ENCODE results near the gene FCHSD1.

FCHSD1 gene

DNA sequence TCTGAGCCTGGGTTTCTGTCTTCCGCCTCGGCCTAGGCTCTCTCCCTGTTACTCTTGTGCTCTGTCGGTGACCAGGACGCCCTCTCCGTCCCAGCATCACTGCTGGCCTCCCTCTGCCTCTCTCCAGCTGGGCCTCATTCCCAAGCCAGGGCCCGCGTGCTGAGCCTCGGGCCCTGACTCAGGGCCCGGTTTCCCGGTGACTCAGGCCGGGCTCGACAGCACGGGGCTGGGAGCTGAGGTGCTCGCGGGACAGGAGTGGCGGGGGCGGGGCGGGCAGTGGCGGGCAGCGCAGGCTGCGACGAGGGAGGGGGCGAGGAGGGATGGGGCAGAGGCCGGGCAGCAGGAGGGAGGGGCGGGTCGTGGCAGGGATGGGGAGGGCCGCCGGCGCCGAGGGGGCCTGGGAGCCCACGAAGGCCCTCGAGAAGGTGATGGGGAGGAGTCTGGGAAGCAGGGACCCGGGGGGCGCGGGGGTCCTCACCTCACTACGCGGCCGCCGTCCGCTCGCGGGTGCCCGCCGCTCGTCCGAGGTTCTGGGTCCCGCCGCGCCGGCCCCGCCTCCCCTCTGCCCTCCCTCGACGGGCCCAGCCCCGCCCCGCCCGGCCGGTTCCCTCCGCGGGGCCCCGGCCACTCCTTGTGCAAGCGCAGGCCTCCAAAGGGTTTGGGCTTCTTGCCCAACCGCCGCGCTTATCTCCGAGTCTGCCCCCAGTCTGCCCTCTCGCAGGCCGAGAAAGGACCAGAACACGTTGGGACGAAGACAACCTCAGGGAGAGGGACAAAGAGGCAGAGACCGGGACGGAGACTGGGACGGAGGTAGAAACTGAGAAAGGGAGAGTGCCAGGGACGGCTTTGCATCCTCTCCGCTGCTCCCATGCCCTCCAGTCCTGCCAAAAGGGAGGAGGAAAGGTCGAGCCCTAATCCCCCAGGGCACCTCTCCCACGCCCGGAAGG lies 30.8 kb upstream of the FCHSD1 start, which contains the start of gene ARAP3:
ARAP3 (minus strand) TSS at position 536 of the 947 bp plus-strand sequence. CDS start 1,744 bp downstream, outside the sequence.
- TF ChIP-seq, protein P1, sequence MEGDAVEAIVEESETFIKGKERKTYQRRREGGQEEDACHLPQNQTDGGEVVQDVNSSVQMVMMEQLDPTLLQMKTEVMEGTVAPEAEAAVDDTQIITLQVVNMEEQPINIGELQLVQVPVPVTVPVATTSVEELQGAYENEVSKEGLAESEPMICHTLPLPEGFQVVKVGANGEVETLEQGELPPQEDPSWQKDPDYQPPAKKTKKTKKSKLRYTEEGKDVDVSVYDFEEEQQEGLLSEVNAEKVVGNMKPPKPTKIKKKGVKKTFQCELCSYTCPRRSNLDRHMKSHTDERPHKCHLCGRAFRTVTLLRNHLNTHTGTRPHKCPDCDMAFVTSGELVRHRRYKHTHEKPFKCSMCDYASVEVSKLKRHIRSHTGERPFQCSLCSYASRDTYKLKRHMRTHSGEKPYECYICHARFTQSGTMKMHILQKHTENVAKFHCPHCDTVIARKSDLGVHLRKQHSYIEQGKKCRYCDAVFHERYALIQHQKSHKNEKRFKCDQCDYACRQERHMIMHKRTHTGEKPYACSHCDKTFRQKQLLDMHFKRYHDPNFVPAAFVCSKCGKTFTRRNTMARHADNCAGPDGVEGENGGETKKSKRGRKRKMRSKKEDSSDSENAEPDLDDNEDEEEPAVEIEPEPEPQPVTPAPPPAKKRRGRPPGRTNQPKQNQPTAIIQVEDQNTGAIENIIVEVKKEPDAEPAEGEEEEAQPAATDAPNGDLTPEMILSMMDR (IDR thresholded peaks at IDR 0.05; ENCODE audit: low read depth, low read length) = no peak
- peak within 1 kb of the TSS; percentile 49 for H3K4me3 ChIP-seq (ENCODE audit: low read depth, low read length)

GRCh38 chr5:141681295-141681694 lies 30.1 kb upstream of the FCHSD1 start:
- TF ChIP-seq, protein P1 (IDR thresholded peaks at IDR 0.05; ENCODE audit: low read depth, low read length) = no peak
- H3K4me3 ChIP-seq (ENCODE audit: low read depth, low read length) = peak overlapping the region; percentile 49

DNA sequence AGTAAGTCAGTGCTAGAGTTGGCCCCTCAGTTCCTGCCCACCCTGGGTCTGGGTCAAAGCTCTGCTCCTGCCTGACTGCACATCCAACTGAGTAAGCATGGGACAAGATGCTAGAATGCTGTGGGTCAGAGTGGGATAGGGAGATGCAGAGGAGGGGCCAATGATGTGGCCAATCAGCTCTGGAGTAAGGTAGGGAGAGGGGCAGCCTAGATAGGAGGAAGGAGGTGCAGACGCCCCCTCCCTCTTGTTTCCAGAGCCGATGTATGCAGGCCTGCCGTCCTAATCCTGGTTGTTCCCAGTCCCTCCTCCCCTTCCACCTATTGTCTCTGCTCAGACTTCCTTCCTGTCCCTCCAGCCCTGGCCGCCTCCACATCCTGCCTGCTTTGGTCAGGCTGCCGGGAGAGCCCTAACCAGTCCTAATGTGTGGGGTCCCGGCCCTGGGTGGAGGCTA lies 29.6 kb upstream of the FCHSD1 start:
- H3K4me3 ChIP-seq (ENCODE audit: low read depth, low read length) = peak overlapping the region; percentile 49
- TF ChIP-seq, protein P1 (IDR thresholded peaks at IDR 0.05; ENCODE audit: low read depth, low read length) = no peak

DNA sequence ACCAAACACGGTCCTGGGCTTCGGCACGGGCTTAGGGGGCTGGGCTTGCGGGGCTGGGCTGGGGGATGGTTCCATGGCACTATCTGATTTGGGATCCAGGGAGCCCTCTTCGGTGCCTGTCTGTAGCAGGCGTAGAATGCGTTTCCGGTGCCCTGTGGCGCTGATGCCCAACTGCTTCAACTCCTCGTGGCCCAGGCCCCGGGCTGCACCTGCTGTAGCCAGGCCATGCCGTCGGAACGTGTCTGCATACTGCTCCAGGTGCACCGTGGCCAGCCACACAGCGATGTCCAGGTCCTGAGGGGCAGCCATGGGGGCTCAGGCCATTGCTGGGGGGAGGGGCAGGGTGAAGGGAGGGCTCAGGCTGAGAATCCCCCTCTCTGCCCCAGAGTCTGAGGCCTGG lies 29.0 kb upstream of the FCHSD1 start:
- TF ChIP-seq, protein P1 (IDR thresholded peaks at IDR 0.05; ENCODE audit: low read depth, low read length) = no peak
- H3K4me3 ChIP-seq (ENCODE audit: low read depth, low read length) = no peak overlapping the region

- TF ChIP-seq, protein P1 (IDR thresholded peaks at IDR 0.05; ENCODE audit: low read depth, low read length) = no peak
- no peak overlapping the region for H3K4me3 ChIP-seq (ENCODE audit: low read depth, low read length)
Observed at GRCh38 chr5:141677415-141677814, 26.2 kb upstream of the FCHSD1 start.

- H3K4me3 ChIP-seq (ENCODE audit: low read depth, low read length) = no peak overlapping the region
- TF ChIP-seq, protein P1 (IDR thresholded peaks at IDR 0.05; ENCODE audit: low read depth, low read length) = no peak
Observed at GRCh38 chr5:141675672-141676071, 24.5 kb upstream of the FCHSD1 start.

GRCh38 chr5:141674747-141675146 lies 23.5 kb upstream of the FCHSD1 start:
- TF ChIP-seq, protein P1 (IDR thresholded peaks at IDR 0.05; ENCODE audit: low read depth, low read length) = no peak
- no peak overlapping the region for H3K4me3 ChIP-seq (ENCODE audit: low read depth, low read length)

All from WI38 (cell line).